SK-N-SH treated with all-trans-retinoic acid at 6 μM for 48 hours (cell line): Measurements from ENCODE around the gene NHSL2.

Experiments
- ARNTL ChIP-seq: fragments of 450-650 bp; formaldehyde crosslinking; IDR thresholded peaks from 2 replicates; pipeline ENCODE4 v1.5.0; 2020; ENCODE audit warnings: low read depth, mild to moderate bottlenecking, moderate library complexity, borderline replicate concordance
- CSDC2 ChIP-seq: fragments of 250-450 bp; sonication (Bioruptor Pico); IDR thresholded peaks from 2 replicates; pipeline ENCODE4 v1.5.0; 2020; ENCODE audit warnings: mild to moderate bottlenecking, moderate library complexity
- ESRRG ChIP-seq: fragments of 250-450 bp; sonication (Bioruptor Pico); IDR thresholded peaks from 2 replicates; pipeline ENCODE4 v1.6.1; 2021; ENCODE audit warnings: mild to moderate bottlenecking
- ISL1 ChIP-seq: fragments of 250-450 bp; sonication (Bioruptor Pico); IDR thresholded peaks from 2 replicates; pipeline ENCODE4 v2.1.2; 2022; ENCODE audit warnings: mild to moderate bottlenecking, moderate library complexity
- OSR1 ChIP-seq: fragments of 250-450 bp; sonication (Bioruptor Pico); IDR thresholded peaks from 2 replicates; pipeline ENCODE4 v1.8.0; 2022; ENCODE audit warnings: moderate library complexity, mild to moderate bottlenecking, inconsistent platforms
- PPARA ChIP-seq: fragments of 250-450 bp; sonication (Bioruptor Pico); IDR thresholded peaks from 2 replicates; pipeline ENCODE4 v1.5.0; 2020; ENCODE audit warnings: mild to moderate bottlenecking, borderline replicate concordance
- SNAI2 ChIP-seq: fragments of 250-450 bp; sonication (Bioruptor Pico); IDR thresholded peaks from 2 replicates; pipeline ENCODE4 v1.5.0; 2020; ENCODE audit warnings: mild to moderate bottlenecking, moderate library complexity
- TOX ChIP-seq: fragments of 250-450 bp; sonication (Bioruptor Pico); IDR thresholded peaks from 2 replicates; pipeline ENCODE4 v1.8.0; 2021; ENCODE audit warnings: mild to moderate bottlenecking, moderate library complexity, borderline replicate concordance
- ZC3H10 ChIP-seq: fragments of 250-450 bp; sonication (Bioruptor Pico); IDR thresholded peaks from 2 replicates; pipeline ENCODE4 v1.5.1; 2021; ENCODE audit warnings: mild to moderate bottlenecking, moderate library complexity
- ZFP30 ChIP-seq: fragments of 450-650 bp; formaldehyde crosslinking; IDR thresholded peaks from 2 replicates; pipeline ENCODE4 v1.5.0; 2022; ENCODE audit warnings: mild to moderate bottlenecking, moderate library complexity
- ZNF565 ChIP-seq: fragments of 450-650 bp; formaldehyde crosslinking; conservative IDR thresholded peaks from 2 replicates; pipeline ENCODE4 v1.5.0; 2020; ENCODE audit warnings: low read depth, mild to moderate bottlenecking, moderate library complexity
- ZNF70 ChIP-seq: fragments of 450-650 bp; formaldehyde crosslinking; IDR thresholded peaks from 2 replicates; pipeline ENCODE4 v1.5.0; 2020; ENCODE audit warnings: mild to moderate bottlenecking, moderate library complexity

DNA sequence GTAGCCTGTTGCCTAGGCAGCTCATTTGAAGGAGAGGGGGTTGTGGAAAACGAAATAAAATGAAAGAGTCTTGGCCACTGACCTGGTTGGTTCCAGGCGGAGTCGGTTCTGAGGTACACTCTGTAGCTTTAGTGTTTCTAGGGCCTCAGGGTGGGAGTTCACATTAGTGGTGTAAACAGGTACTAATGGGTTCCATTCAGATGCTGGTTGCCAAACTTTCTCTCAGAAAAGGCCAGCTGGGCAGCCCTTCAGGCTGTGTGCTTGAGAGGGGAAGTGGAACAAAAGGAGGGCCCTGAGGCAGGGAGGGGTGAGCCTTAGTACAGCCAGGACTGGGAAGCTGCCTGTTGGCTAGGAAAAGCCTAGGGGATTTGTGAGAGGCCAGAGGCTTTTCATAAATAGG, 24.8 kb downstream of the NHSL2 start:
- no peak for TF ChIP-seq ISL1 (CRISPR knock-in tag)
- TF ChIP-seq ZNF565 (CRISPR knock-in tag): no peak
- no peak for TF ChIP-seq ARNTL (CRISPR knock-in tag)
- TF ChIP-seq OSR1 (CRISPR knock-in tag): no peak
- TF ChIP-seq SNAI2 (CRISPR knock-in tag): no peak
- no peak for TF ChIP-seq ZC3H10 (CRISPR knock-in tag)
- TF ChIP-seq PPARA (CRISPR knock-in tag): no peak
- TF ChIP-seq TOX (CRISPR knock-in tag): no peak
- TF ChIP-seq ZFP30 (CRISPR knock-in tag): no peak
- no peak for TF ChIP-seq CSDC2 (CRISPR knock-in tag)
- no peak for TF ChIP-seq ESRRG (CRISPR knock-in tag)
- no peak for TF ChIP-seq ZNF70 (CRISPR knock-in tag)
